Nephron (organoid): ENCODE results near the gene PEX5L.

ENCODE experiments used
- H3K27ac Mint-ChIP-seq, 3 experiments: 2 replicates each; pipeline ENCODE4 v1.8.0; 2020; ENCODE audit warnings: mixed read lengths in 3 of 3, mild to moderate bottlenecking in 2 of 3, moderate library complexity in 1 of 3
- H3K27me3 Mint-ChIP-seq: 2 replicates; pipeline ENCODE4 v1.8.0; 2021; ENCODE audit warnings: low read depth, mild to moderate bottlenecking, moderate library complexity, mixed read lengths
- H3K36me3 Mint-ChIP-seq: 2 replicates; pipeline ENCODE4 v1.8.0; 2020; ENCODE audit warnings: low read depth, mixed read lengths
- H3K4me1 Mint-ChIP-seq: 2 replicates; pipeline ENCODE4 v1.8.0; 2020; ENCODE audit warnings: mixed read lengths
- H3K4me3 Mint-ChIP-seq, 3 experiments: 2 replicates each; pipeline ENCODE4 v1.8.0; 2020; ENCODE audit warnings: mild to moderate bottlenecking in 3 of 3, mixed read lengths in 3 of 3, moderate library complexity in 2 of 3
- H3K9me3 Mint-ChIP-seq: 2 replicates; pipeline ENCODE4 v1.8.0; 2020; ENCODE audit warnings: mixed read lengths
- TF ChIP-seq, protein P1 (sequence below), 3 experiments: fragments of 200-600 bp; sonication (generic); IDR thresholded peaks; one replicate each; pipeline ENCODE4 v1.5.0; 2021; ENCODE audit warnings: antibody characterized with exemption in 3 of 3; ENCODE audit not compliant: unreplicated experiment in 3 of 3

The PEX5L gene

DNA sequence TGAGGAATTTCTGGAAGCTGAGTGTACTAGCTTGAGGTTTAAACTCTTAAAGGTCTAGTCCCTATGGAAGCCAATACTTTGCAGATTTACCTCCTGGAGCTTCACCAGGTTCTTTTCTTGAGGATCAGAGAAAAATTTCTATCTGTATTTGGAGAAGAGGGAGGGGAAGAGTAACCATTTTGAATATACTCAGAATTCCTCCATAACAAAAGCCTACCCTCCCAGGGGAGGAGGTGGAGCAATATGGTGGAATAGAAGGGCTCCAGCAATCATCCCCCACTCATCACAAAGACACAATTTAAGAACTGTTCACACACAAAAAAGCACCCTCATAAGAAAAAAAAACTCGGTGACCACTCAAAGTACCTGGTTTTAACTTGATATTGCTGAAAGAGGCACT lies 36.0 kb upstream of the PEX5L start:
- H3K4me3 Mint-ChIP-seq = no peak overlapping the region
- H3K4me1 Mint-ChIP-seq = no peaks in the 10 kb centered on the region
- H3K27me3 Mint-ChIP-seq = no peaks in the 10 kb centered on the region
- peaks cover under 1% of the 10 kb centered on the region for H3K9me3 Mint-ChIP-seq
- TF ChIP-seq, protein P1, sequence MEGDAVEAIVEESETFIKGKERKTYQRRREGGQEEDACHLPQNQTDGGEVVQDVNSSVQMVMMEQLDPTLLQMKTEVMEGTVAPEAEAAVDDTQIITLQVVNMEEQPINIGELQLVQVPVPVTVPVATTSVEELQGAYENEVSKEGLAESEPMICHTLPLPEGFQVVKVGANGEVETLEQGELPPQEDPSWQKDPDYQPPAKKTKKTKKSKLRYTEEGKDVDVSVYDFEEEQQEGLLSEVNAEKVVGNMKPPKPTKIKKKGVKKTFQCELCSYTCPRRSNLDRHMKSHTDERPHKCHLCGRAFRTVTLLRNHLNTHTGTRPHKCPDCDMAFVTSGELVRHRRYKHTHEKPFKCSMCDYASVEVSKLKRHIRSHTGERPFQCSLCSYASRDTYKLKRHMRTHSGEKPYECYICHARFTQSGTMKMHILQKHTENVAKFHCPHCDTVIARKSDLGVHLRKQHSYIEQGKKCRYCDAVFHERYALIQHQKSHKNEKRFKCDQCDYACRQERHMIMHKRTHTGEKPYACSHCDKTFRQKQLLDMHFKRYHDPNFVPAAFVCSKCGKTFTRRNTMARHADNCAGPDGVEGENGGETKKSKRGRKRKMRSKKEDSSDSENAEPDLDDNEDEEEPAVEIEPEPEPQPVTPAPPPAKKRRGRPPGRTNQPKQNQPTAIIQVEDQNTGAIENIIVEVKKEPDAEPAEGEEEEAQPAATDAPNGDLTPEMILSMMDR (IDR thresholded peaks at IDR 0.05; ENCODE audit: unreplicated experiment in 3 of 3) = no peak
- H3K27ac Mint-ChIP-seq = no peak overlapping the region
- H3K36me3 Mint-ChIP-seq = no peaks in the 10 kb centered on the region

DNA sequence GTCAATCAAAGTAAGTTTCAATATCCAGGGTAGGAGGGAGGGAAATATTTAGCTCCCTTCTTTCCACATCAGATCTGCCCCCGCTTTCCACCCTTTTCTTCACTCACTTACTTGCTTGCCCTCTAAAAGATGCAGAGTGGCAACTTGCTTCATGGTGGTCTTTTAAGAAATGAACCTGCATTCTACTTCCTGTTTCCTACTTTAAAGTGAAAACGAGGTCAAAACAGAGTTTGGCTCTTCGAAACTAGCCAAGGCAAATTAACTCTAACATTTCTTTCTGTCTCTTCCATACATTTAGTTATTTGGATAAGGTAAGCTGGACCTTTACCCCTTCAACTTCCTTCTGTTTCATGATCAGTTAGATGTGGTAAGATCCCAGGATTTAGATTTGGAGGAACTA lies 34.2 kb upstream of the PEX5L start:
- TF ChIP-seq, protein P1 (IDR thresholded peaks at IDR 0.05; ENCODE audit: unreplicated experiment in 3 of 3) = no peak
- H3K9me3 Mint-ChIP-seq = no peaks in the 10 kb centered on the region
- H3K27me3 Mint-ChIP-seq = no peaks in the 10 kb centered on the region
- no peak overlapping the region for H3K27ac Mint-ChIP-seq
- no peaks in the 10 kb centered on the region for H3K36me3 Mint-ChIP-seq
- no peaks in the 10 kb centered on the region for H3K4me1 Mint-ChIP-seq
- H3K4me3 Mint-ChIP-seq = no peak overlapping the region

DNA sequence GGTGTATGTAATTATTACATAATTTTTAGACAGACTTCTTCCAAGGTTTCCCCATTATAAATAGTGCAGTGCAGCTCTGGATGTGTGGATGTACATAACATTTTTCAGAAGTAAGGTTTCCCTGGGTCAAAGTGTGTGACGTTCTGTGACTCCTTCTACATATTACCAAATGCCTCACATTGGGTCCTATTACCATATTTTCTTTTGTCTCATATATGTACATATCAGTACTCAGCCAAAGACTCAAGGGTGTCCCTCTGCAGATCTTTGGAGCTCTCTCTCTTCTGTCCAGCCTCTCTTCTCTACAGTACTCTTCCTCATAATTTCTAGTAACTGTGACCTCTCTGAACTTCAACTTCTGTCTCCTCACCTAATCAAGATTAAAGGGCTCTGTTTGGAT lies 31.3 kb upstream of the PEX5L start:
- Mint-ChIP-seq H3K9me3 (no peaks in the 10 kb centered on the region), H3K36me3 (no peaks in the 10 kb centered on the region), H3K27me3 (no peaks in the 10 kb centered on the region), H3K4me3 (no peak overlapping the region), H3K27ac (no peak overlapping the region), H3K4me1 (no peaks in the 10 kb centered on the region)
- TF ChIP-seq, protein P1 (IDR thresholded peaks at IDR 0.05; ENCODE audit: unreplicated experiment in 3 of 3) = no peak

DNA sequence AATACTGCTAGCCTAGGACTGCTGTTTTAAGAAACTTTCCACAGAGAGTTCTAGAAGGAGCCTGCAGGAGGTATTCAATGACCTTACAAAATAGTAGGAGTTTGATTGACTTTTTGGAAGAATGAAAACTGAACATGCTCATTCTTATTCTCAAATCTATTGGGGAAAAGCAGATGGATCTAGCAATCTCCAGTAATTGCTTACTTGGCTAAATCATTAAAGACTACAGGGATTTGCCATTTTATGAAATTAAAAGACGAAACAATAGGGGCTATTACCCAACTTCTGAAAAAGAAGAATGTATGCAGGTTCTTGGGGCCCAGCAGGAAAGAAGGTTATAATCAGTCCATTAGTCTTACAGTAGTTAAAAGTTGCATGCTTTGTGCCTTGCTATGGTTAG lies 29.9 kb upstream of the PEX5L start:
- H3K27me3 Mint-ChIP-seq = no peaks in the 10 kb centered on the region
- TF ChIP-seq, protein P1 (IDR thresholded peaks at IDR 0.05; ENCODE audit: unreplicated experiment in 3 of 3) = no peak
- H3K9me3 Mint-ChIP-seq = no peaks in the 10 kb centered on the region
- H3K4me1 Mint-ChIP-seq = no peaks in the 10 kb centered on the region
- H3K36me3 Mint-ChIP-seq = no peaks in the 10 kb centered on the region
- no peak overlapping the region for H3K4me3 Mint-ChIP-seq
- no peak overlapping the region for H3K27ac Mint-ChIP-seq

DNA sequence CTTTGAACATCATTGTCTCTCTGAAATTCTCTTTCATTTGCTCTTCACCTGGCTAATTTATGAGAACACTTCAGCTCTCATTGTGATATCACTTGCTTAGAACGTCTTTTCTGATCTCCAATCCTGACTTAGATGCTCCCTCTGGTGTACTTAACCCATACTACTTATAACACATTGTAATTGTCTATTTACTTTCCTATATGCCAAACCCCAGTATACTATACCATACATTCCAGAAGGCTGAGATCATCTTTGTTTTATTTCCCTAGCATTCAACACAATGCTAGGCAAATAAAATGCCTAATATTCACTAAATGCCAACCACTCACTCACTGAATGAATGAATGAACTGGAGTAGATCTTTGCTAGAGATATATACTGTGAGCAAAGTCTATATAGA lies 27.0 kb upstream of the PEX5L start:
- TF ChIP-seq, protein P1 (IDR thresholded peaks at IDR 0.05; ENCODE audit: unreplicated experiment in 3 of 3) = no peak
- Mint-ChIP-seq H3K9me3 (no peaks in the 10 kb centered on the region), H3K27me3 (no peaks in the 10 kb centered on the region), H3K4me1 (no peaks in the 10 kb centered on the region), H3K4me3 (no peak overlapping the region), H3K36me3 (no peaks in the 10 kb centered on the region), H3K27ac (no peak overlapping the region)

DNA sequence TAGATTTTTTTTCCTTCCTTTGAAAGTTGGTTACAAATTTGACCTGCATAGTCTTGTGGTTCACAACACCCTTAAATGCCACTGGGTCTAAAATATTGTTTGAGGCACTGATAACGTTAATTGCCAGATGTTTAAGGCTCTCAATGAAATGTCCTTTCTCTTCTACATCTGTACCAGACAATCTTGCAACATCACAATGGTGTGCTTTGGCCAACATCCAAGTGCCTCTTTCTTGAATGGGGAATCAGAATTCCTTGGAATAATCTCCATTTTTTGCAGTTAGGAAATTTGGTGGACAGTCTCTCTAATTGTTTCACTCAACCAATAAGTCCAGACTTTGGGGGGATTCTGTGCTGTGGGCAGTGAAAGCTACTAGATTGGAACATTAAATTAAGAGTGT lies 26.0 kb upstream of the PEX5L start:
- Mint-ChIP-seq H3K27me3 (no peaks in the 10 kb centered on the region), H3K4me3 (no peak overlapping the region), H3K9me3 (no peaks in the 10 kb centered on the region)

More for the DNA sequence above, 26.0 kb upstream of the PEX5L start:
- TF ChIP-seq, protein P1 (IDR thresholded peaks at IDR 0.05; ENCODE audit: unreplicated experiment in 3 of 3) = no peak
- Mint-ChIP-seq H3K27ac (no peak overlapping the region), H3K36me3 (no peaks in the 10 kb centered on the region), H3K4me1 (no peaks in the 10 kb centered on the region)
